ENCODE results near the gene KCNJ15. TPM values are rescaled to one million over a fixed set of nuclear protein-coding genes. Genes with fewer than 3 reads are reported as not detected.

The KCNJ15 gene
- total RNA-seq, 1 experiment from 2014 or later = not detected

GRCh38 chr21:38297194-38297631 is 40.4 kb downstream of the KCNJ15 start:
- ChIA-PET POLR2A (no interaction called here), CTCF (no interaction called here)
- H3K9me3 ChIP-seq (ENCODE audit: control insufficient read depth in 1 of 2, insufficient read depth in 1 of 2, low read depth in 1 of 2, low read length in 2 of 2) = no peaks in the 10 kb centered on the region

More at GRCh38 chr21:38297194-38297631, 40.4 kb downstream of the KCNJ15 start:
- Histone ChIP-seq H3K4me2 (ENCODE audit: low read length) (no peak overlapping the region), H3K27me3 (ENCODE audit: insufficient read depth, low read length) (no peaks in the 10 kb centered on the region), H2AFZ (ENCODE audit: low read depth, low read length, poor library complexity, severe bottlenecking) (no peak overlapping the region), H4K20me1 (ENCODE audit: insufficient read depth) (no peaks in the 10 kb centered on the region), H3K36me3 (ENCODE audit: control insufficient read depth in 1 of 2, insufficient read depth in 2 of 2, low read length in 2 of 2) (no peaks in the 10 kb centered on the region), H3K9me2 (ENCODE audit: insufficient read depth) (no peaks in the 10 kb centered on the region), H3K9ac (ENCODE audit: low read length) (no peak overlapping the region), H3K27ac (ENCODE audit: low read depth, low read length) (no peak overlapping the region), H3K4me1 (ENCODE audit: control insufficient read depth in 1 of 2, insufficient read depth in 2 of 2, low read length in 2 of 2) (no peaks in the 10 kb centered on the region), H3K4me3 (replicated peaks in 1 of 2; ENCODE audit: low read depth in 1 of 2, low read length in 2 of 2) (no peak overlapping the region), H3K79me2 (ENCODE audit: insufficient read depth, low read length) (no peaks in the 10 kb centered on the region)
- BruUV-seq (replicated peaks) = no TSS peak
- intact Hi-C loops (cut with micrococcal nuclease) = no loop called here
- TF ChIP-seq CBX3 (IDR thresholded peaks at IDR 0.05; ENCODE audit: low read depth) = no peak
- TF ChIP-seq EZH2 (IDR thresholded peaks at IDR 0.05) = no peak
- TF ChIP-seq SIN3A (IDR thresholded peaks at IDR 0.05; ENCODE audit: low read depth) = no peak
- no peak for TF ChIP-seq RAD21 (IDR thresholded peaks at IDR 0.05; ENCODE audit: low read depth)
- no peak for TF ChIP-seq ATF3 (IDR thresholded peaks at IDR 0.05)
- TF ChIP-seq MAX (IDR thresholded peaks at IDR 0.05) = no peak
- no peak for TF ChIP-seq ZNF274 (IDR thresholded peaks at IDR 0.05; ENCODE audit: low read depth, low read length)
- TF ChIP-seq CEBPB (IDR thresholded peaks at IDR 0.05; ENCODE audit: low read depth) = no peak
- TF ChIP-seq ZBTB33 (IDR thresholded peaks at IDR 0.05; ENCODE audit: extremely low read depth, insufficient replicate concordance, low read length) = no peak
- no peak for DNase-seq (ENCODE audit: low read depth, low spot score)
- RAD21 ChIA-PET (ENCODE audit: low non-redundant PET in 1 of 2, low total read pairs in 2 of 2, uncharacterized antibody in 2 of 2, unreplicated experiment in 2 of 2) = no interaction called here
- ATAC-seq = no peak

All from HCT116 (cell line).